K562 (cell line): ENCODE results near the gene ELOVL5. TPM values are rescaled to one million over a fixed set of nuclear protein-coding genes. Genes with fewer than 3 reads are reported as not detected.
A peak's percentile ranks its signal among the peaks of the same experiment; 100 is the strongest.

ENCODE experiments used
- ARID2 ChIP-seq: fragments of 450-650 bp; IDR thresholded peaks from 2 replicates; pipeline ENCODE4 v1.6.1; 2017; ENCODE audit warnings: antibody characterized with exemption, mild to moderate bottlenecking
- BACH1 ChIP-seq: fragments of 200-800 bp; sonication (Bioruptor generic); IDR thresholded peaks from 2 replicates; pipeline ENCODE4 v1.6.1; 2016; ENCODE audit warnings: missing genetic modification characterization, missing compliant biosample characterization
- BCOR ChIP-seq: fragments of 450-650 bp; IDR thresholded peaks from 2 replicates; pipeline ENCODE4 v1.6.1; 2016
- CREB3 ChIP-seq: fragments of 450-650 bp; conservative IDR thresholded peaks from 2 replicates; pipeline ENCODE4 v1.6.1; 2016; ENCODE audit warnings: missing genetic modification characterization, low read depth, mild to moderate bottlenecking, missing compliant biosample characterization, moderate library complexity
- GTF2F1 ChIP-seq: IDR thresholded peaks from 2 replicates; pipeline ENCODE4 v1.6.1; 2011; ENCODE audit warnings: low read depth, low read length, improper control_type of control experiment
- KLF1 ChIP-seq: fragments of 450-650 bp; IDR thresholded peaks from 2 replicates; pipeline ENCODE4 v1.6.1; 2016; ENCODE audit warnings: missing genetic modification characterization, missing compliant biosample characterization
- MXI1 ChIP-seq: IDR thresholded peaks from 2 replicates; pipeline ENCODE4 v1.6.1; 2011; ENCODE audit warnings: low read depth, mild to moderate bottlenecking, improper control_type of control experiment, low read length
- PHF21A ChIP-seq: fragments of 450-650 bp; IDR thresholded peaks from 2 replicates; pipeline ENCODE4 v1.6.1; 2017; ENCODE audit warnings: low read depth, borderline replicate concordance
- PTTG1 ChIP-seq: fragments of 450-650 bp; IDR thresholded peaks from 2 replicates; pipeline ENCODE4 v1.6.1; 2016; ENCODE audit warnings: low read depth, mild to moderate bottlenecking, missing genetic modification characterization, missing compliant biosample characterization
- RBM39 ChIP-seq: fragments of 200-400 bp; formaldehyde crosslinking; optimal IDR thresholded peaks from 2 replicates; pipeline ENCODE3; 2018; ENCODE audit warnings: low read depth, low read length
- SAFB2 ChIP-seq: fragments of 200-400 bp; formaldehyde crosslinking; IDR thresholded peaks from 2 replicates; pipeline ENCODE4 v1.6.1; 2018; ENCODE audit warnings: borderline replicate concordance, low read length, low read depth, moderate library complexity; ENCODE audit not compliant: severe bottlenecking
- SP2 ChIP-seq: IDR thresholded peaks from 2 replicates; pipeline ENCODE4 v1.6.1; 2011; ENCODE audit warnings: mild to moderate bottlenecking, low read depth, low read length, moderate library complexity; ENCODE audit not compliant: poor library complexity, severe bottlenecking; ENCODE audit errors: extremely low read depth
- SPI1 ChIP-seq: IDR thresholded peaks from 2 replicates; pipeline ENCODE4 v1.6.1; 2011; ENCODE audit warnings: low read depth, low read length, control low read depth, borderline replicate concordance
- STAT6 ChIP-seq: sonication (generic); formaldehyde crosslinking; IDR thresholded peaks from 2 replicates; pipeline ENCODE4 v1.8.1; 2023; ENCODE audit warnings: mild to moderate bottlenecking, missing genetic modification reagents
- TAL1 ChIP-seq: fragments of 450-650 bp; IDR thresholded peaks from 2 replicates; pipeline ENCODE4 v1.6.1; 2016; ENCODE audit warnings: mild to moderate bottlenecking
- TGIF2 ChIP-seq: sonication (generic); formaldehyde crosslinking; IDR thresholded peaks from 2 replicates; pipeline ENCODE4 v1.8.1; 2022; ENCODE audit warnings: mild to moderate bottlenecking, missing genetic modification reagents, moderate library complexity
- TRIM28 ChIP-seq: fragments of 450-650 bp; IDR thresholded peaks from 2 replicates; pipeline ENCODE4 v1.6.1; 2017
- ZNF282 ChIP-seq: sonication (generic); formaldehyde crosslinking; IDR thresholded peaks from 2 replicates; pipeline ENCODE4 v1.8.1; 2023; ENCODE audit warnings: missing genetic modification reagents
- ZNF589 ChIP-seq: fragments of 200-800 bp; sonication (Bioruptor generic); IDR thresholded peaks from 2 replicates; pipeline ENCODE4 v1.6.1; 2016; ENCODE audit warnings: low read depth, missing genetic modification characterization, missing compliant biosample characterization
- ZSCAN29 ChIP-seq: fragments of 450-650 bp; IDR thresholded peaks from 2 replicates; pipeline ENCODE4 v1.6.1; 2017
- polyA plus RNA-seq, 8 experiments: library from polyadenylated mRNA; depleted of rRNA in 4 of 8; stranded (reverse) in 5 of 8; unstranded in 3 of 8; fragments of >200 nt; fragmentation: Nextera tagmentation in 2 of 8; fragmentation: Illumina TruSeq in 1 of 8; extraction: Ambion mirVana in 2 of 8; extraction: Trizol in 1 of 8; gene quantifications; 2 replicates each; pipeline versions ENCODE4 v1.2.1 to v1.2.3, GENCODE V29; 2011 to 2014; ENCODE audit warnings: inconsistent platforms in 1 of 8, missing spikeins in 1 of 8
- total RNA-seq, 7 experiments: library from RNA; depleted of rRNA in 6 of 7; stranded (reverse); fragments of >200 nt in 6 of 7; fragmentation: Illumina TruSeq in 2 of 7; extraction: Trizol in 2 of 7; gene quantifications; 2 replicates each; pipeline versions ENCODE4 v1.2.1 to v1.2.3, GENCODE V29; 2011 to 2021; ENCODE audit warnings: low replicate concordance in 1 of 7
- TF ChIP-seq, protein P1 (sequence below): IDR thresholded peaks from 2 replicates; pipeline ENCODE4 v1.6.1; 2016; ENCODE audit warnings: missing genetic modification characterization, missing compliant biosample characterization
- TF ChIP-seq, protein P2 (sequence below): fragments of 450-650 bp; formaldehyde crosslinking; IDR thresholded peaks from 2 replicates; pipeline ENCODE4 v1.4.0; 2020; ENCODE audit warnings: mild to moderate bottlenecking, mixed read lengths
- TF ChIP-seq, protein P3 (sequence below), 2 experiments: fragments of 450-650 bp in 1 of 2; sonication (generic) in 1 of 2; formaldehyde crosslinking; conservative IDR thresholded peaks; 2 replicates each; pipeline versions ENCODE4 v1.4.0 to v1.8.1; 2020 to 2022; ENCODE audit warnings: mild to moderate bottlenecking in 1 of 2, missing genetic modification reagents in 1 of 2

ELOVL5 gene
- total and polyA plus RNA-seq, 9 of the 15 experiments (the other 6 are each of a cell fraction or from before 2014, with no cell fraction given), result 70.6 to 245 (median 132) TPM

GRCh38 chr6:53349209-53349693 lies 501 bp upstream of the ELOVL5 start (continued):
- TF ChIP-seq SAFB2, result no peak
- no peak for TF ChIP-seq TGIF2 (CRISPR knock-in tag)
- TF ChIP-seq ZNF282, result no peak
- no peak for TF ChIP-seq BACH1 (tag)
- TF ChIP-seq PTTG1 (tag), result no peak
- TF ChIP-seq, protein P1, sequence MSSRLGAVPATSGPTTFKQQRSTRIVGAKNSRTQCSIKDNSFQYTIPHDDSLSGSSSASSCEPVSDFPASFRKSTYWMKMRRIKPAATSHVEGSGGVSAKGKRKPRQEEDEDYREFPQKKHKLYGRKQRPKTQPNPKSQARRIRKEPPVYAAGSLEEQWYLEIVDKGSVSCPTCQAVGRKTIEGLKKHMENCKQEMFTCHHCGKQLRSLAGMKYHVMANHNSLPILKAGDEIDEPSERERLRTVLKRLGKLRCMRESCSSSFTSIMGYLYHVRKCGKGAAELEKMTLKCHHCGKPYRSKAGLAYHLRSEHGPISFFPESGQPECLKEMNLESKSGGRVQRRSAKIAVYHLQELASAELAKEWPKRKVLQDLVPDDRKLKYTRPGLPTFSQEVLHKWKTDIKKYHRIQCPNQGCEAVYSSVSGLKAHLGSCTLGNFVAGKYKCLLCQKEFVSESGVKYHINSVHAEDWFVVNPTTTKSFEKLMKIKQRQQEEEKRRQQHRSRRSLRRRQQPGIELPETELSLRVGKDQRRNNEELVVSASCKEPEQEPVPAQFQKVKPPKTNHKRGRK (tag), result no peak
- TF ChIP-seq, protein P2, sequence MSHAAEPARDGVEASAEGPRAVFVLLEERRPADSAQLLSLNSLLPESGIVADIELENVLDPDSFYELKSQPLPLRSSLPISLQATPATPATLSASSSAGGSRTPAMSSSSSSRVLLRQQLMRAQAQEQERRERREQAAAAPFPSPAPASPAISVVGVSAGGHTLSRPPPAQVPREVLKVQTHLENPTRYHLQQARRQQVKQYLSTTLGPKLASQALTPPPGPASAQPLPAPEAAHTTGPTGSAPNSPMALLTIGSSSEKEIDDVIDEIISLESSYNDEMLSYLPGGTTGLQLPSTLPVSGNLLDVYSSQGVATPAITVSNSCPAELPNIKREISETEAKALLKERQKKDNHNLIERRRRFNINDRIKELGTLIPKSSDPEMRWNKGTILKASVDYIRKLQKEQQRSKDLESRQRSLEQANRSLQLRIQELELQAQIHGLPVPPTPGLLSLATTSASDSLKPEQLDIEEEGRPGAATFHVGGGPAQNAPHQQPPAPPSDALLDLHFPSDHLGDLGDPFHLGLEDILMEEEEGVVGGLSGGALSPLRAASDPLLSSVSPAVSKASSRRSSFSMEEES (CRISPR knock-in tag), result no peak
- no peak for TF ChIP-seq GTF2F1
- TF ChIP-seq SP2, result no peak
- TF ChIP-seq MXI1, result no peak
- TF ChIP-seq KLF1 (tag), result no peak
- no peak for TF ChIP-seq SPI1
- no peak for TF ChIP-seq ZSCAN29
- TF ChIP-seq ZNF589 (CRISPR knock-in tag), result 0 out of 2 replicates have a peak, but pooled peaks have one; percentile 60
- TF ChIP-seq CREB3 (tag), result 0 out of 2 replicates have a peak, but pooled peaks have one; percentile 23
- no peak for TF ChIP-seq RBM39
- TF ChIP-seq ARID2, result no peak
- no peak for TF ChIP-seq STAT6 (CRISPR knock-in tag)
- TF ChIP-seq BCOR, result no peak
- TF ChIP-seq TRIM28, result no peak
- no peak for TF ChIP-seq PHF21A
- TF ChIP-seq TAL1, result no peak
- TF ChIP-seq, protein P3, sequence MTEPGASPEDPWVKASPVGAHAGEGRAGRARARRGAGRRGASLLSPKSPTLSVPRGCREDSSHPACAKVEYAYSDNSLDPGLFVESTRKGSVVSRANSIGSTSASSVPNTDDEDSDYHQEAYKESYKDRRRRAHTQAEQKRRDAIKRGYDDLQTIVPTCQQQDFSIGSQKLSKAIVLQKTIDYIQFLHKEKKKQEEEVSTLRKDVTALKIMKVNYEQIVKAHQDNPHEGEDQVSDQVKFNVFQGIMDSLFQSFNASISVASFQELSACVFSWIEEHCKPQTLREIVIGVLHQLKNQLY (CRISPR knock-in tag; conservative IDR thresholded peaks at IDR 0.05), result no peak
